HepG2 (cell line): ENCODE results near the gene DNASE1L2. TPM values are rescaled to one million over a fixed set of nuclear protein-coding genes. Genes with fewer than 3 reads are reported as not detected.
A peak's percentile ranks its signal among the peaks of the same experiment; 100 is the strongest.

Experiments used
- CBX1 ChIP-seq: IDR thresholded peaks from one replicate; pipeline ENCODE4 v1.6.1; 2016; ENCODE audit warnings: antibody characterized with exemption, low read depth
- E2F2 ChIP-seq: sonication (generic); formaldehyde crosslinking; IDR thresholded peaks from 2 replicates; pipeline ENCODE4 v1.4.0; 2020; ENCODE audit warnings: missing genetic modification reagents, borderline replicate concordance
- FOXK1 ChIP-seq: sonication (generic); formaldehyde crosslinking; IDR thresholded peaks from 2 replicates; pipeline ENCODE4 v1.4.0; 2020; ENCODE audit warnings: low read depth, missing genetic modification reagents, borderline replicate concordance
- KDM5B ChIP-seq: sonication (generic); formaldehyde crosslinking; IDR thresholded peaks from 2 replicates; pipeline ENCODE4 v1.4.0; 2020; ENCODE audit warnings: missing genetic modification reagents, mild to moderate bottlenecking, borderline replicate concordance
- MAFG ChIP-seq: sonication (generic); formaldehyde crosslinking; IDR thresholded peaks from 2 replicates; pipeline ENCODE4 v1.5.1; 2020; ENCODE audit warnings: mild to moderate bottlenecking, missing genetic modification reagents
- PAX8 ChIP-seq: sonication (generic); formaldehyde crosslinking; IDR thresholded peaks from 2 replicates; pipeline ENCODE4 v1.8.0; 2022; ENCODE audit warnings: mild to moderate bottlenecking, missing genetic modification reagents, borderline replicate concordance
- PAXIP1 ChIP-seq: sonication (generic); formaldehyde crosslinking; conservative IDR thresholded peaks from 2 replicates; pipeline ENCODE4 v1.4.0; 2020; ENCODE audit warnings: mild to moderate bottlenecking, missing genetic modification reagents, moderate library complexity
- POGZ ChIP-seq: sonication (generic); formaldehyde crosslinking; IDR thresholded peaks from 2 replicates; pipeline ENCODE4 v1.4.0; 2020; ENCODE audit warnings: mild to moderate bottlenecking, missing genetic modification reagents
- RARA ChIP-seq: IDR thresholded peaks from 2 replicates; pipeline ENCODE4 v1.6.1; 2016; ENCODE audit warnings: missing genetic modification reagents, missing compliant biosample characterization
- THRA ChIP-seq: sonication (generic); formaldehyde crosslinking; IDR thresholded peaks from 2 replicates; pipeline ENCODE4 v1.4.0; 2020; ENCODE audit warnings: missing genetic modification reagents, borderline replicate concordance
- XRCC5 ChIP-seq: fragments of 200-400 bp; formaldehyde crosslinking; optimal IDR thresholded peaks from 2 replicates; pipeline ENCODE3; 2017; ENCODE audit warnings: mild to moderate bottlenecking, low read length
- ZNF235 ChIP-seq: sonication (generic); formaldehyde crosslinking; IDR thresholded peaks from 2 replicates; pipeline ENCODE4 v1.8.1; 2023; ENCODE audit warnings: mild to moderate bottlenecking, missing genetic modification reagents, borderline replicate concordance
- ZNF460 ChIP-seq: sonication (generic); formaldehyde crosslinking; IDR thresholded peaks from 2 replicates; pipeline ENCODE4 v1.5.1; 2020; ENCODE audit warnings: missing genetic modification reagents, mild to moderate bottlenecking, borderline replicate concordance
- ZNF552 ChIP-seq: sonication (generic); formaldehyde crosslinking; IDR thresholded peaks from 2 replicates; pipeline ENCODE4 v1.9.0; 2022; ENCODE audit warnings: missing genetic modification reagents, mild to moderate bottlenecking, borderline replicate concordance
- ZNF629 ChIP-seq: sonication (generic); formaldehyde crosslinking; conservative IDR thresholded peaks from 2 replicates; pipeline ENCODE4 v1.5.0; 2020; ENCODE audit warnings: missing genetic modification reagents
- ZNF687 ChIP-seq: sonication (generic); formaldehyde crosslinking; IDR thresholded peaks from 2 replicates; pipeline ENCODE4 v1.5.1; 2020; ENCODE audit warnings: mild to moderate bottlenecking, missing genetic modification reagents, moderate library complexity
- ZNF691 ChIP-seq: sonication (generic); formaldehyde crosslinking; IDR thresholded peaks from 2 replicates; pipeline ENCODE4 v1.4.0; 2020; ENCODE audit warnings: missing genetic modification reagents, low read depth, mild to moderate bottlenecking, borderline replicate concordance
- ZSCAN29 ChIP-seq: sonication (generic); formaldehyde crosslinking; conservative IDR thresholded peaks from 2 replicates; pipeline ENCODE4 v1.4.0; 2020; ENCODE audit warnings: mild to moderate bottlenecking, missing genetic modification reagents
- polyA plus RNA-seq, 8 experiments: library from polyadenylated mRNA; depleted of rRNA in 3 of 8; stranded (reverse) in 7 of 8; unstranded in 1 of 8; fragments of >200 nt; fragmentation: Illumina TruSeq in 4 of 8; extraction: Trizol in 4 of 8; gene quantifications; 2 replicates each; pipeline versions ENCODE4 v1.2.1 to v1.2.3, GENCODE V29; 2011 to 2016; ENCODE audit warnings: low read depth in 4 of 8, missing spikeins in 1 of 8, mixed read lengths in 1 of 8; ENCODE audit not compliant: insufficient read depth in 1 of 8
- total RNA-seq, 5 experiments: library from RNA; depleted of rRNA; stranded (reverse); fragments of >200 nt; fragmentation: Illumina TruSeq; extraction: Trizol; gene quantifications; 2 replicates each; pipeline ENCODE4 v1.2.3, GENCODE V29; 2016; ENCODE audit warnings: low read depth in 1 of 5

The DNASE1L2 gene
- total and polyA plus RNA-seq, 2 of the 13 experiments (the other 11 are each of a cell fraction or from before 2014, with no cell fraction given) = 0.44 to 0.50 TPM

GRCh38 chr16:2190002-2190658 lies 46.1 kb upstream of the DNASE1L2 start (continued):
- TF ChIP-seq XRCC5 (no peak), E2F2 (CRISPR knock-in tag) (no peak), PAXIP1 (peak; percentile 49), ZNF691 (CRISPR knock-in tag) (peak; percentile 41; the same call in 1 of the 2 replicates), ZNF235 (CRISPR knock-in tag) (no peak), FOXK1 (CRISPR knock-in tag) (no peak), ZSCAN29 (no peak), MAFG (CRISPR knock-in tag) (no peak), THRA (CRISPR knock-in tag) (no peak), CBX1 (no peak), ZNF552 (CRISPR knock-in tag) (no peak), RARA (0 out of 2 replicates have a peak, but pooled peaks have one; percentile 25), KDM5B (no peak), ZNF629 (CRISPR knock-in tag) (no peak), POGZ (CRISPR knock-in tag) (no peak), ZNF687 (CRISPR knock-in tag) (peak; percentile 93), ZNF460 (no peak), PAX8 (CRISPR knock-in tag) (peak; percentile 49; the same call in 1 of the 2 replicates)
